Neural progenitor cell (in vitro differentiated cells): ENCODE data around the gene CCT8.

Source experiments
- EZH2 ChIP-seq: fragments of 200-600 bp; sonication (generic); IDR thresholded peaks from 2 replicates; pipeline ENCODE4 v1.6.1; 2017; ENCODE audit warnings: antibody characterized with exemption, mild to moderate bottlenecking, moderate library complexity
- TF ChIP-seq, protein P1 (sequence below): fragments of 200-600 bp; sonication (generic); IDR thresholded peaks from 2 replicates; pipeline ENCODE4 v1.5.1; 2017; ENCODE audit warnings: antibody characterized with exemption, mild to moderate bottlenecking

- TF ChIP-seq, protein P1, sequence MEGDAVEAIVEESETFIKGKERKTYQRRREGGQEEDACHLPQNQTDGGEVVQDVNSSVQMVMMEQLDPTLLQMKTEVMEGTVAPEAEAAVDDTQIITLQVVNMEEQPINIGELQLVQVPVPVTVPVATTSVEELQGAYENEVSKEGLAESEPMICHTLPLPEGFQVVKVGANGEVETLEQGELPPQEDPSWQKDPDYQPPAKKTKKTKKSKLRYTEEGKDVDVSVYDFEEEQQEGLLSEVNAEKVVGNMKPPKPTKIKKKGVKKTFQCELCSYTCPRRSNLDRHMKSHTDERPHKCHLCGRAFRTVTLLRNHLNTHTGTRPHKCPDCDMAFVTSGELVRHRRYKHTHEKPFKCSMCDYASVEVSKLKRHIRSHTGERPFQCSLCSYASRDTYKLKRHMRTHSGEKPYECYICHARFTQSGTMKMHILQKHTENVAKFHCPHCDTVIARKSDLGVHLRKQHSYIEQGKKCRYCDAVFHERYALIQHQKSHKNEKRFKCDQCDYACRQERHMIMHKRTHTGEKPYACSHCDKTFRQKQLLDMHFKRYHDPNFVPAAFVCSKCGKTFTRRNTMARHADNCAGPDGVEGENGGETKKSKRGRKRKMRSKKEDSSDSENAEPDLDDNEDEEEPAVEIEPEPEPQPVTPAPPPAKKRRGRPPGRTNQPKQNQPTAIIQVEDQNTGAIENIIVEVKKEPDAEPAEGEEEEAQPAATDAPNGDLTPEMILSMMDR: no peak
- no peak for TF ChIP-seq EZH2
Measured at GRCh38 chr21:29033301-29033700, 40.1 kb downstream of the CCT8 start.
